KBM-7 (cell line): Measurements from ENCODE around the gene SEPTIN2.
"Not testable (repeated sequence)": the region's sequence is repeated elsewhere in the genome, so short reads cannot be mapped to it uniquely, and the experiment has no call there.

Experiments used
- DNase-seq: peaks from one replicate; pipeline ENCODE4 v3.0.0-alpha.2; 2015
- in situ Hi-C: fragments of 300-500 bp; cut with MboI; formaldehyde crosslinking; loops from 2 replicates; pipeline ENCODE4 v1.14.3; 2020; ENCODE audit warnings: low sequenced_read_pairs, low pct_unique_long_range_greater_than_20kb, mixed read lengths

The SEPTIN2 gene

DNA sequence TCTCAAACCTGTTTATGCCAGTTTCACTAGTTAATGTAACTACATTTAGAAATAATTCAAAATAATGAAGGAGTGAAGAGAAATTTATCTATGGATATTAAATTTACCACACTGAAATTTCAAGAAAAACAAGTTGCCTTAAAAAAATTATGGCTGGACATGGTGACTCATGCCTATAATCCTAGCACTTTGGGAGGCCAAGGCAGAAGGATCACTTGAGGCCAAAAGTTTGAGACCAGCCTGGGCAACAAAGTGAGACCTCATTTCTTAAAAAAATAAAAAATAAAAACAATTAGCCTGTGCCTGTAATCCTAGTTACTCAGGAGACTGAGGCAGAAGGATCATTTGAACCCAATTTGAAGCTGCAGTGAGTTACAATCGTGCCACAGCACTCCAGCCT is 30.1 kb upstream of the SEPTIN2 start:
- no peak for DNase-seq
- in situ Hi-C loops = no loop called here

DNA sequence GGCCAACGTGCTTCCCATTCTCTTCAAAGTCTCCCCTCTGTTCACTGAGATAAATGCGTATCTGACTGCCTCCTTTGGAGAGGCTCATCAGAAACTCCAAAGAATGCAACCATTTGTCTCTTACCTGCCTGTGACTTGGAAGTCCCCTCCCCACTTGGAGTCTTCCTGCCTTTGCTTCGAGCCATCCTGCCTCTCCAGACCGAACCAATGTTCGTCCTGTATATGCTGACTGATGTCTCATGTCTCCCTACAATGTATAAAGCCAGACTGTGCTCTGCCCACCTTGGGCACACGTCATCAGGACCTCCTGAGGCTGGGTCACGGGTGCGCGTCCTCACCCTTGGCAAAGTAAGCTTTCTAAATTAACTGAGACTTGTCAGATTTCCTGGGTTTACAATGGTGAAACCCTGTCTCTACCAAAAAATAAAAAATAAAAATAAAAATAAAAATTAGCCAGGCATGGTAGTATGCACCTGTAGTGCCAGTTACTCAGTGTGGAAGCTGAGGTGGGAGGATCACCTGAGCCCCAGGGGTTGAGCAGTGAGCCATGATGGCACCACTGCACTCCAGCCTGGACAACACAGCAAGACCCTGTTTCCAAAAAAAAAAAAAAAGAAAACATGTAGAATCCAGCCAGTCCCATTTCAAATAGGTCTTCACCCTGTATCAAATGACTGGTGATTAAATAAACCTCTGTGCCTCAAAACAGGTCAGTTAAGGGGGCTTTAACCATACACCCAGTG is 29.2 kb upstream of the SEPTIN2 start:
- no peak for DNase-seq
- in situ Hi-C loops = no loop called here

DNA sequence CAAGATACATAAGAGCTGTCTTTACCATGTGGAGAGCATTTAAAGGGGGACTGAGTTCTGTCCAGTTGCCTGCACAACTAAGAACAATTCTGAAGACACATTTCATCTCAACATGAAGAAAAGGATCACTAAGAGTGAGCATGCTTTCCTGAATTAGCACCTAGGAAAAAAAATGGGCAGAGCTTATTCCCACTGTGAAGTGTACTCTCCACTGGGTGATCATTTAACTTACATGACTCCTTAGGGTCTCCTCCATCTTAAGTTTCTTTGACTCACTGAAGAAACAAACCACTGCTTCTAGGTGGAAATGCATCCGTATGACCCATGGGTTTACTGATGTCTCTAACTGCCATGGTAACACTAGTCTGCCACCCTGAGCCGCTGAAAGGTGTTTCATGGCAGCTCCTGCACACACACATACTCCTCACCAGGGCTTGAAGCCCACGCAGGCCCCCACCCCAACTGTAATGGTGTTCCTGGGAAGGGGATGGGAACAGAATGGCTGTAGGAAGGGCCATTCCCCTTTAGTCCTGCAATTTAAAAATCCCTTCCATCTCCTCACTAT is 27.3 kb upstream of the SEPTIN2 start:
- DNase-seq = no peak
- in situ Hi-C loops = no loop called here

GRCh38 chr2:241289053-241289452 is 26.7 kb upstream of the SEPTIN2 start:
- DNase-seq = no peak
- in situ Hi-C loops = no loop called here

DNA sequence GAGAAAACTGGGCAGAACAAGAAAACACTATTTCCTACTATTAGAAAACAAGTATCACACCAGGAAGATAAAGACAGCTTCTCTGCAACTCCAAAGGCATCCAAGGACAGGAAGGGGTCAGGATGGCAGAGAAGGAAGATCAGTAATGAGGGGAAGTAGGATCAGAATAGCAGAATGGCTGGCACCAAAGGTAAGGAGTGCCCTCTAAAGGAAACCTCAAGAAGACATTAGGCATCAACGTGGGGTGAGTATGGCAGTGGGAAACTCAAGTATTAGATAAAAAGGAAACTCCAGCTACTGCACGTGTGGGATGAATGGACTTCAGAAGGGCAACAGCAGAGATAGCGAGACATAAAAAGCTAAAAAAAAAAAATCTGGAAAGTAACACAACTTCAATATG is 26.1 kb upstream of the SEPTIN2 start:
- no peak for DNase-seq
- in situ Hi-C loops = no loop called here

GRCh38 chr2:241291153-241291552 is 24.6 kb upstream of the SEPTIN2 start:
- in situ Hi-C loops = no loop called here
- DNase-seq = no peak

DNA sequence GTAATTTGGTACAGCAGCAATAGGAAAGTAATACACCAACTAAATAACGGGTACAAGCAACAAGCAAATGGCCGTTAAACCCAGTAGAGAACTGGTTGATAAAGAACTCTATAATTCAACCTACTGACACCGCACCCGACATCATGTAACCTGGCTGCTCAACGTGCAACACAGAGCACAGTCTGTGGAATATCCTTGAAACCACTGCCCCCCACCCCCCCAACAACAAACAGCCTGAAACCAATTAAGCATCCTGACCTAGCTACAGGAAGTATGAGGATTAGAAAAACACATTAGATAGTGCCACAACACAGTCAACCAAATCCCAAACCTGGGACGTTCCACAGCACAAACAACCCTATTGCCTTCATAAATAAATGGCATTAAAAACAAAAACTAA is 23.7 kb upstream of the SEPTIN2 start:
- in situ Hi-C loops = no loop called here
- DNase-seq = no peak

DNA sequence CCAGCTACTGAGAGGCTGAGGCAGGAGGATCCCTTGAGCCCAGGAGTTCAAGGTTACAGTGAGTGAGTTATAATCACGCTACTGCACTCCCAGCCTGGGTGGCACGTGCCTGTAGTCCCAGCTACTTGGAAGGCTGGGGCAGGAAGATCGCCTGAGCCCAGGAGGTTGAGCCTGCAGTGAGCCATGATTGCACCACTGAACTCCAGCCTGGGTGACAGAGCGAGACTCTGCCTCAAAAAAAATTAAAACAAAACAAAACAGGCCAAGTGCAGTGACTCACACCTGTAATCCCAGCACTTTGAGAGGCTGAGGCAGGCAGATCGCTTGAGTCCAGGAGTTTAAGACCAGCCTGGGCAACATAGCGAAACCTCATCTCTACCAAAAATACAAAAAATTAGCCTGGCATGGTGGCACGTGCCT is 22.3 kb upstream of the SEPTIN2 start:
- in situ Hi-C loops, DNase-seq: not testable (repeated sequence)

- in situ Hi-C loops = no loop called here
- DNase-seq = no peak
Measured at GRCh38 chr2:241295326-241296095, 20.2 kb upstream of the SEPTIN2 start.

DNA sequence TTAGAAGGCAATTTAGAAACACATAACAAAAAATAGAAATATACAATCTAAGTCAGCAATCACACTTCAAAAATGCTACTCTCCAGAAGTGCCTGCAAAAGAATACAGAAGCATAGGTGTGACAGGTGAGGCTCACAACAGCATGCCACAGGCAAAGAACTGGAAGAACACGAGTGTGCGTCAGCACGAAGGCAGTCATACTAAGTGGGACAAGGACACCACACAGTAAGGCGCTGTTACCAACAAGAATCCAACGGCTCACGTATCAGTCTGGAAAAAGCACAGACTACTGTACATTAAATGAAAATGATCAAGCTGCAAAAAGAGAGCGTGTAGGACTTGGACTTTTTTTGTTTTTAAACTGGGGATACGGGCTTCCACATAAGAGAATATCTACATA is 19.0 kb upstream of the SEPTIN2 start:
- in situ Hi-C loops = no loop called here
- DNase-seq = no peak

GRCh38 chr2:241298673-241299072 is 17.1 kb upstream of the SEPTIN2 start:
- no peak for DNase-seq
- in situ Hi-C loops = no loop called here

- DNase-seq = no peak
- in situ Hi-C loops = no loop called here
Measured at GRCh38 chr2:241300000-241300399, 15.7 kb upstream of the SEPTIN2 start.

- in situ Hi-C loops = no loop called here
- no peak for DNase-seq
Measured at GRCh38 chr2:241302083-241302482, 13.6 kb upstream of the SEPTIN2 start.

DNA sequence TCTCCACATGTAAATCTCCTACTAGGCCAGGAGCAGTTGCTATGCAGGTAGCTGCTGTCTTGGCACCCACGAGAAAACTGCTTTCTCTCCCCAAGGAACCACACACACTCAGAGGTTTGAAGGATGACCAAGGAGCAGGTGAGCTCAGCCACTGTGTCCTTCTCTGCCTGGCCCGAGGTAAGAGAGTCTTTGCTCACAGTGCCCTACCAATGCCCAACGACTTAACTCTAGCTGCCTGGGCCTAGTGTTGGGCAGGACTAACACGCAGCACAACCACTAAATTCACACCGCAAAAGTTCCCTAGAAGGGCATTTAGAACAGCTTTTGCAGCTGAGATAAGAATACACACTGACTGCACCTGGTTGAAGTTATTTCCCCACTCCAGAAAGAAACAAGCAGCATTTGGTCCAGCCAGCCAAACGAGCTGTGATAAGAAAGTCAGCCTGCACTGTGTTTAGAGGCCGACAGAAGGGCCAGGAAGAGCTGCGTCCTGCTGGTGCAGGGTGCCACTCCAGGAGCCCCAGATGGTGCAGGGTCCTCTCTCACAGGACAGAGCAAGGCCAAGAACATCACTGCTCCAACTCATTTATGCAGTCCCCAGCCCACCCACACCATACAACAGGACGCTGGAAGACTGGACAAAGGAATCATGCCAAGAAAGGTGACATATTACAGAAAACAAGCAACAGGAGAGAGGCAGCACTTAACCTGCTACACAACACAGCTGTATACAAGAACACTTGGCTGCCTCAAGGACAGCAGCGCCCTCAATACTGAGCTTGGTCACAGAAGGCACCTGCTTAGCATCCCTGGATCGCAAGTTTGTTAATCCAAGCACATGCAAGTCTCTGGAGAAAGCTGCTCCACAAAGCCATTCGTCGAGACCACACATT is 12.7 kb upstream of the SEPTIN2 start:
- in situ Hi-C loops = no loop called here

GRCh38 chr2:241304039-241304670 is 11.6 kb upstream of the SEPTIN2 start:
- in situ Hi-C loops = no loop called here
- DNase-seq = no peak

More for the DNA sequence above, 12.7 kb upstream of the SEPTIN2 start:
- no peak for DNase-seq

DNA sequence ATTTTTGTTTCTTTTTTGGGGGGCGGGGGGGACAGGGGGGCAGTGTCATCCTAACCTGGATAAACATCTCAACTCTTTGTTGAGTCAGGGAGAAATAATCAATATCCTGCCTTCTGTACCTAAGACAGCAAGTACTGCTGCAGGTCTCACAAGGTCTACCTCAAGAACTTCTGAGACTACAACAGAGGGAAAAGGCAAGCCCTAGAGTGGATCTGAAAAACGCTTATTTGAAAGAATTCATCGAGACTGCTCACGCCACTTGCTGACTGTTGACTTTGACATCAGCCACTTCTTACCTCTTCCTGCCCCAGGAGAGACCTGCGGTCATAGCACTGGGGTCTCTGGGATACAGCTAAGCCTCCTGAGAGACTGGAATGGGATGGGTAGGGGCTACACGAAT is 8.7 kb upstream of the SEPTIN2 start:
- no peak for DNase-seq
- in situ Hi-C loops = no loop called here

GRCh38 chr2:241308267-241308666 is 7.5 kb upstream of the SEPTIN2 start:
- in situ Hi-C loops = no loop called here
- no peak for DNase-seq

- DNase-seq = no peak
- in situ Hi-C loops = no loop called here
Measured at GRCh38 chr2:241308832-241309500, 6.8 kb upstream of the SEPTIN2 start.
